HepG2 (cell line): ENCODE data around the gene UBE3D. TPM values are rescaled to one million over a fixed set of nuclear protein-coding genes. Genes with fewer than 3 reads are reported as not detected.

Experiments
- ASH2L ChIP-seq: fragments of 300-600, 200-600 bp; sonication (generic); IDR thresholded peaks from 2 replicates; pipeline ENCODE4 v1.7.0; 2017; ENCODE audit warnings: low read depth, mild to moderate bottlenecking, moderate library complexity, mixed read lengths, low read length; ENCODE audit not compliant: insufficient read length
- ATF7-NPFF ChIP-seq: sonication (generic); formaldehyde crosslinking; IDR thresholded peaks from 2 replicates; pipeline ENCODE4 v1.8.1; 2023; ENCODE audit warnings: mild to moderate bottlenecking, low read depth, missing genetic modification reagents, moderate library complexity
- ERF ChIP-seq: IDR thresholded peaks from 2 replicates; pipeline ENCODE4 v1.6.1; 2018; ENCODE audit warnings: missing biosample characterization, missing genetic modification reagents
- ESRRA ChIP-seq: sonication (generic); formaldehyde crosslinking; IDR thresholded peaks from 2 replicates; pipeline ENCODE4 v1.5.1; 2020; ENCODE audit warnings: mild to moderate bottlenecking, low read depth, missing genetic modification reagents
- FOXO1 ChIP-seq: sonication (generic); formaldehyde crosslinking; IDR thresholded peaks from 2 replicates; pipeline ENCODE4 v1.4.0; 2020; ENCODE audit warnings: missing genetic modification reagents
- GTF2F1 ChIP-seq: fragments of 150-350 bp; IDR thresholded peaks from 2 replicates; pipeline ENCODE4 v1.6.1; 2014; ENCODE audit warnings: low read length
- HDAC1 ChIP-seq: sonication (generic); formaldehyde crosslinking; IDR thresholded peaks from 2 replicates; pipeline ENCODE4 v1.5.1; 2020; ENCODE audit warnings: mild to moderate bottlenecking, missing genetic modification reagents
- HNF4G ChIP-seq, 2 experiments: sonication (generic) in 1 of 2; formaldehyde crosslinking in 1 of 2; IDR thresholded peaks; 2 replicates each; pipeline versions ENCODE4 v1.4.0 to v1.6.1; 2011 to 2020; ENCODE audit warnings: borderline replicate concordance in 2 of 2, low read depth in 2 of 2, mild to moderate bottlenecking in 2 of 2, low read length in 1 of 2, missing genetic modification reagents in 1 of 2, moderate library complexity in 1 of 2
- HNRNPK ChIP-seq: fragments of 200-400 bp; formaldehyde crosslinking; IDR thresholded peaks from 2 replicates; pipeline ENCODE4 v1.6.1; 2018; ENCODE audit warnings: low read length, low read depth, moderate library complexity, mild to moderate bottlenecking; ENCODE audit not compliant: poor library complexity, severe bottlenecking
- KMT2A ChIP-seq: sonication (generic); formaldehyde crosslinking; IDR thresholded peaks from 2 replicates; pipeline ENCODE4 v1.4.0; 2020; ENCODE audit warnings: missing genetic modification reagents
- NKX3-1 ChIP-seq: sonication (generic); formaldehyde crosslinking; IDR thresholded peaks from 2 replicates; pipeline ENCODE4 v1.5.0; 2020; ENCODE audit warnings: missing genetic modification reagents
- PHB2 ChIP-seq: fragments of 450-650 bp; IDR thresholded peaks from 2 replicates; pipeline ENCODE4 v1.6.1; 2018; ENCODE audit not compliant: partially characterized antibody
- SPEN ChIP-seq: sonication (generic); formaldehyde crosslinking; IDR thresholded peaks from 2 replicates; pipeline ENCODE4 v1.5.1; 2020; ENCODE audit warnings: low read depth, mild to moderate bottlenecking, missing genetic modification reagents
- SRSF4 ChIP-seq: fragments of 200-400 bp; formaldehyde crosslinking; IDR thresholded peaks from one replicate; pipeline ENCODE4 v1.6.1; 2018; ENCODE audit warnings: mild to moderate bottlenecking, low read depth, low read length, moderate library complexity; ENCODE audit not compliant: poor library complexity, severe bottlenecking
- ZBTB25 ChIP-seq: IDR thresholded peaks from 2 replicates; pipeline ENCODE4 v1.6.1; 2018; ENCODE audit warnings: missing genetic modification reagents
- ZNF460 ChIP-seq: sonication (generic); formaldehyde crosslinking; IDR thresholded peaks from 2 replicates; pipeline ENCODE4 v1.5.1; 2020; ENCODE audit warnings: missing genetic modification reagents, mild to moderate bottlenecking, borderline replicate concordance
- ZNF644 ChIP-seq: IDR thresholded peaks from 2 replicates; pipeline ENCODE4 v1.6.1; 2016; ENCODE audit warnings: low read depth
- ZNF781 ChIP-seq: sonication (generic); formaldehyde crosslinking; IDR thresholded peaks from 2 replicates; pipeline ENCODE4 v1.5.1; 2020; ENCODE audit warnings: borderline replicate concordance, mild to moderate bottlenecking, missing genetic modification reagents; ENCODE audit errors: not compliant biosample characterization
- ZNF879 ChIP-seq: sonication (generic); formaldehyde crosslinking; IDR thresholded peaks from 2 replicates; pipeline ENCODE4 v1.8.1; 2023; ENCODE audit warnings: missing genetic modification reagents
- polyA plus RNA-seq, 8 experiments: library from polyadenylated mRNA; depleted of rRNA in 3 of 8; stranded (reverse) in 7 of 8; unstranded in 1 of 8; fragments of >200 nt; fragmentation: Illumina TruSeq in 4 of 8; extraction: Trizol in 4 of 8; gene quantifications; 2 replicates each; pipeline versions ENCODE4 v1.2.1 to v1.2.3, GENCODE V29; 2011 to 2016; ENCODE audit warnings: low read depth in 4 of 8, missing spikeins in 1 of 8, mixed read lengths in 1 of 8; ENCODE audit not compliant: insufficient read depth in 1 of 8
- total RNA-seq, 5 experiments: library from RNA; depleted of rRNA; stranded (reverse); fragments of >200 nt; fragmentation: Illumina TruSeq; extraction: Trizol; gene quantifications; 2 replicates each; pipeline ENCODE4 v1.2.3, GENCODE V29; 2016; ENCODE audit warnings: low read depth in 1 of 5
- TF ChIP-seq, protein P1 (sequence below), 2 experiments: sonication (generic) in 1 of 2; formaldehyde crosslinking in 1 of 2; IDR thresholded peaks; 2 replicates each; pipeline versions ENCODE4 v1.4.0 to v1.6.1; 2016 to 2020; ENCODE audit warnings: borderline replicate concordance in 1 of 2, low read depth in 1 of 2, mild to moderate bottlenecking in 1 of 2, missing genetic modification reagents in 1 of 2
- TF ChIP-seq, protein P2 (sequence below): sonication (generic); formaldehyde crosslinking; IDR thresholded peaks from 2 replicates; pipeline ENCODE4 v1.4.0; 2020; ENCODE audit warnings: missing genetic modification reagents, borderline replicate concordance

UBE3D gene
- total and polyA plus RNA-seq, 2 of the 13 experiments (the other 11 are each of a cell fraction or from before 2014, with no cell fraction given) = 5.1 to 11.4 TPM

- TF ChIP-seq, protein P1, sequence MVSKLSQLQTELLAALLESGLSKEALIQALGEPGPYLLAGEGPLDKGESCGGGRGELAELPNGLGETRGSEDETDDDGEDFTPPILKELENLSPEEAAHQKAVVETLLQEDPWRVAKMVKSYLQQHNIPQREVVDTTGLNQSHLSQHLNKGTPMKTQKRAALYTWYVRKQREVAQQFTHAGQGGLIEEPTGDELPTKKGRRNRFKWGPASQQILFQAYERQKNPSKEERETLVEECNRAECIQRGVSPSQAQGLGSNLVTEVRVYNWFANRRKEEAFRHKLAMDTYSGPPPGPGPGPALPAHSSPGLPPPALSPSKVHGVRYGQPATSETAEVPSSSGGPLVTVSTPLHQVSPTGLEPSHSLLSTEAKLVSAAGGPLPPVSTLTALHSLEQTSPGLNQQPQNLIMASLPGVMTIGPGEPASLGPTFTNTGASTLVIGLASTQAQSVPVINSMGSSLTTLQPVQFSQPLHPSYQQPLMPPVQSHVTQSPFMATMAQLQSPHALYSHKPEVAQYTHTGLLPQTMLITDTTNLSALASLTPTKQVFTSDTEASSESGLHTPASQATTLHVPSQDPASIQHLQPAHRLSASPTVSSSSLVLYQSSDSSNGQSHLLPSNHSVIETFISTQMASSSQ (IDR thresholded peaks at IDR 0.05; ENCODE audit: low read depth) = no peak
- TF ChIP-seq, protein P1 (CRISPR knock-in tag; IDR thresholded peaks at IDR 0.05; ENCODE audit: borderline replicate concordance) = peak; percentile 29; the same call in 1 of the 2 replicates
- TF ChIP-seq ZNF460 (CRISPR knock-in tag) (0 out of 2 replicates have a peak, but pooled peaks have one; percentile 31), ASH2L (peak; percentile 96), HNF4G (IDR thresholded peaks at IDR 0.05; ENCODE audit: borderline replicate concordance, low read depth, low read length) (peak; percentile 18; the same call in 1 of the 2 replicates), HNF4G (CRISPR knock-in tag; IDR thresholded peaks at IDR 0.05; ENCODE audit: borderline replicate concordance, low read depth) (no peak), HDAC1 (CRISPR knock-in tag) (peak; percentile 94), ZBTB25 (CRISPR knock-in tag) (peak; percentile 76; the same call in 1 of the 2 replicates), ESRRA (CRISPR knock-in tag) (0 out of 2 replicates have a peak, but pooled peaks have one; percentile 49), SPEN (CRISPR knock-in tag) (peak; percentile 87), PHB2 (no peak), SRSF4 (no peak), NKX3-1 (peak; percentile 75; the same call in 1 of the 2 replicates), ERF (CRISPR knock-in tag) (peak; percentile 78), FOXO1 (CRISPR knock-in tag) (peak; percentile 52), GTF2F1 (no peak), ZNF879 (no peak), ZNF781 (CRISPR knock-in tag) (peak; percentile 78), KMT2A (CRISPR knock-in tag) (peak; percentile 89; the same call in 1 of the 2 replicates), HNRNPK (peak; percentile 42), ZNF644 (no peak), ATF7-NPFF (CRISPR knock-in tag) (peak; percentile 97)
- TF ChIP-seq, protein P2, sequence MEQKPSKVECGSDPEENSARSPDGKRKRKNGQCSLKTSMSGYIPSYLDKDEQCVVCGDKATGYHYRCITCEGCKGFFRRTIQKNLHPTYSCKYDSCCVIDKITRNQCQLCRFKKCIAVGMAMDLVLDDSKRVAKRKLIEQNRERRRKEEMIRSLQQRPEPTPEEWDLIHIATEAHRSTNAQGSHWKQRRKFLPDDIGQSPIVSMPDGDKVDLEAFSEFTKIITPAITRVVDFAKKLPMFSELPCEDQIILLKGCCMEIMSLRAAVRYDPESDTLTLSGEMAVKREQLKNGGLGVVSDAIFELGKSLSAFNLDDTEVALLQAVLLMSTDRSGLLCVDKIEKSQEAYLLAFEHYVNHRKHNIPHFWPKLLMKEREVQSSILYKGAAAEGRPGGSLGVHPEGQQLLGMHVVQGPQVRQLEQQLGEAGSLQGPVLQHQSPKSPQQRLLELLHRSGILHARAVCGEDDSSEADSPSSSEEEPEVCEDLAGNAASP (CRISPR knock-in tag) = no peak
These were observed 2.1 kb upstream of the UBE3D start, which contains the start of gene DOP1A (continued) for GRCh38 chr6:83067448-83068439.
